SK-N-MC (cell line): ENCODE results near the gene RREB1.

Experiments
- EZH2 ChIP-seq: fragments of 200-600 bp; sonication (generic); IDR thresholded peaks from one replicate; pipeline ENCODE4 v1.6.1; 2017; ENCODE audit warnings: antibody characterized with exemption
- POLR2AphosphoS5 ChIP-seq: IDR thresholded peaks from 2 replicates; pipeline ENCODE4 v1.6.1; 2012; ENCODE audit warnings: mild to moderate bottlenecking, low read depth, low read length, borderline replicate concordance

- TF ChIP-seq POLR2AphosphoS5 (0 out of 2 replicates have a peak, but pooled peaks have one; percentile 32), EZH2 (no peak)
These were observed 29.7 kb downstream of the RREB1 start for GRCh38 chr6:7137335-7138045.
